KMS-11 (cell line): ENCODE measurements around the gene B4GALT1.
A peak's percentile ranks its signal among the peaks of the same experiment; 100 is the strongest.

Experiments
- H2AFZ ChIP-seq: fragments of 200-600 bp; sonication (generic); 2 replicates; pipeline ENCODE4 v1.6.1; 2016; ENCODE audit warnings: antibody characterized with exemption, mixed run types, low read depth
- H3K27ac ChIP-seq: fragments of 200-600 bp; sonication (generic); 2 replicates; pipeline ENCODE4 v1.6.1; 2016; ENCODE audit warnings: mild to moderate bottlenecking, mixed run types
- H3K27me3 ChIP-seq: fragments of 200-600 bp; sonication (generic); 2 replicates; pipeline ENCODE4 v1.6.1; 2017; ENCODE audit warnings: mild to moderate bottlenecking, low read depth, mixed run types, moderate library complexity; ENCODE audit not compliant: insufficient read depth
- H3K36me3 ChIP-seq: fragments of 200-600 bp; sonication (generic); 2 replicates; pipeline ENCODE4 v1.6.1; 2017; ENCODE audit warnings: mild to moderate bottlenecking, mixed run types; ENCODE audit not compliant: insufficient read depth
- H3K4me1 ChIP-seq: fragments of 200-600 bp; sonication (generic); 2 replicates; pipeline ENCODE4 v1.6.1; 2016; ENCODE audit warnings: mild to moderate bottlenecking, low read depth, mixed run types; ENCODE audit not compliant: poor library complexity, severe bottlenecking
- H3K4me2 ChIP-seq: fragments of 200-600 bp; sonication (generic); 2 replicates; pipeline ENCODE4 v1.7.0; 2016; ENCODE audit warnings: mild to moderate bottlenecking, mixed run types
- H3K4me3 ChIP-seq: fragments of 200-600 bp; sonication (generic); IDR thresholded peaks from 2 replicates; pipeline ENCODE4 v1.6.1; 2017; ENCODE audit warnings: low read depth, low read length, mixed read lengths; ENCODE audit not compliant: insufficient read depth
- H3K79me2 ChIP-seq: fragments of 200-600 bp; sonication (generic); 2 replicates; pipeline ENCODE4 v1.6.1; 2016; ENCODE audit warnings: low read depth, mixed run types; ENCODE audit not compliant: insufficient read depth
- H3K9ac ChIP-seq: fragments of 200-600 bp; sonication (generic); 2 replicates; pipeline ENCODE4 v1.6.1; 2016; ENCODE audit warnings: mild to moderate bottlenecking, mixed run types
- H4K20me1 ChIP-seq: fragments of 200-600 bp; sonication (generic); 2 replicates; pipeline ENCODE4 v1.6.1; 2016; ENCODE audit warnings: mild to moderate bottlenecking, mixed run types; ENCODE audit not compliant: insufficient read depth
- TF ChIP-seq, protein P1 (sequence below): fragments of 200-600 bp; sonication (generic); conservative IDR thresholded peaks from 2 replicates; pipeline ENCODE4 v1.6.1; 2017; ENCODE audit warnings: low read depth, mild to moderate bottlenecking, antibody characterized with exemption, low read length, moderate library complexity, mixed read lengths

B4GALT1 gene

DNA sequence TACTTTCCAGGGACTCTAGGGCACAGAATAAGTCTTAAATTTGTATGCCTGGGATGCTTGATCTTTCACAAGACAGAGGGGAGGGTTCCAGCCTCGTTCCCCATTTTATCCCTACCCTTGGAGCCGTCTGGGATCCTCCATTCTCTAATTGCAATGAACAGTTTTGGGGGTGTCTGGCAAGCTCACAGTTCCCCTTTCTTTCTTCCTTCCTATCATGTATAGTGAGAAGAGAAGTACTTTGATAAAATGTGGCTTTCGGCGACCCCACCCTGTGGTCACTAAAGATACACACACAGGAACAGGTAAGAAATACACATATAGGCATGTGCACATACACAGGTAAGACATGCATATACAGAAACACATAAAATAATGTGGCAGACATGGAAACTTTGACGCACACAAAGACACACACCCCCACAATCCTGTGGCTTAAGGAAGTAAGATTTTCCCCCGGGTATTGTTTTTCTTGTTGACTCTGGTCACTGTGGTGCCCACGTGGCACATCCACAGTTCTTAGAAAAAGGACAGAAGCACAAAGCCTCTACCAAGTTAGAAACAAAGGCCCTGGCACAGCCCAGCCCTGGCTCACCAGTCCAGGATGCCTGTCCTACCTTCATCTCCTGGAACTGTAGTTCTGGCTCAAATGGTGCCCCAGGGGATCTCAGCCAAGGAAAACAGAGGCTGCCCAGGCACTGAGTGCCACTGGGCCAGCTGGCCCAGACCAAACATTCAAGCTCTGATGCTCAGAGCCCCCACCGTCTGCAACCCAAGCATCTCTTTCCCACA lies 84.4 kb downstream of the B4GALT1 start:
- H3K27ac ChIP-seq = no peak overlapping the region
- H2AFZ ChIP-seq = no peak overlapping the region
- no peaks in the 10 kb centered on the region for H3K27me3 ChIP-seq
- no peaks in the 10 kb centered on the region for H4K20me1 ChIP-seq
- no peaks in the 10 kb centered on the region for H3K79me2 ChIP-seq
- H3K36me3 ChIP-seq = no peaks in the 10 kb centered on the region
- no peak overlapping the region for H3K9ac ChIP-seq
- no peak overlapping the region for H3K4me2 ChIP-seq
- peaks cover 14% of the 10 kb centered on the region for H3K4me1 ChIP-seq
- no peak overlapping the region for H3K4me3 ChIP-seq
- TF ChIP-seq, protein P1, sequence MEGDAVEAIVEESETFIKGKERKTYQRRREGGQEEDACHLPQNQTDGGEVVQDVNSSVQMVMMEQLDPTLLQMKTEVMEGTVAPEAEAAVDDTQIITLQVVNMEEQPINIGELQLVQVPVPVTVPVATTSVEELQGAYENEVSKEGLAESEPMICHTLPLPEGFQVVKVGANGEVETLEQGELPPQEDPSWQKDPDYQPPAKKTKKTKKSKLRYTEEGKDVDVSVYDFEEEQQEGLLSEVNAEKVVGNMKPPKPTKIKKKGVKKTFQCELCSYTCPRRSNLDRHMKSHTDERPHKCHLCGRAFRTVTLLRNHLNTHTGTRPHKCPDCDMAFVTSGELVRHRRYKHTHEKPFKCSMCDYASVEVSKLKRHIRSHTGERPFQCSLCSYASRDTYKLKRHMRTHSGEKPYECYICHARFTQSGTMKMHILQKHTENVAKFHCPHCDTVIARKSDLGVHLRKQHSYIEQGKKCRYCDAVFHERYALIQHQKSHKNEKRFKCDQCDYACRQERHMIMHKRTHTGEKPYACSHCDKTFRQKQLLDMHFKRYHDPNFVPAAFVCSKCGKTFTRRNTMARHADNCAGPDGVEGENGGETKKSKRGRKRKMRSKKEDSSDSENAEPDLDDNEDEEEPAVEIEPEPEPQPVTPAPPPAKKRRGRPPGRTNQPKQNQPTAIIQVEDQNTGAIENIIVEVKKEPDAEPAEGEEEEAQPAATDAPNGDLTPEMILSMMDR = no peak

DNA sequence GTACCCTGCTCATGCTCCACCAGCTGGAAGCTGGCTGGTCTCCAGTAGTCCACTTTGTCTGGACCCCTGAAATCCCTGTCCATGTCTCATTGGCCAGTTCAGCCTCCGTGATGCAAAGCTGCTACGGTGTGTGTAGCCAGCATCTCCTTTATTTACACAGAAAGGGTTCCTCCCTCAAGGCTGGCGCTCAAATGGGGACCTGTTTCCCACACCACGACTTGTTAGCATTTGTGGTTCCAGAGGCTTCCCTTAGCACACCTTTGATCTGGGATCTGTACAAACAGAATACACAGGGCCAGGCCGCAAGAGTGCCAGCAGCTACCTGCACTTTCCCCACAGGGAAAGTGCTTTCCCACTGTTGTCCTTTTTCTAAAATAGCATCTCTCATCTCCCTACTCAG lies 85.0 kb downstream of the B4GALT1 start:
- no peak overlapping the region for H3K4me2 ChIP-seq
- H3K79me2 ChIP-seq = no peaks in the 10 kb centered on the region
- H4K20me1 ChIP-seq = no peaks in the 10 kb centered on the region
- TF ChIP-seq, protein P1 = no peak
- no peak overlapping the region for H3K27ac ChIP-seq
- H3K4me1 ChIP-seq = peaks cover 14% of the 10 kb centered on the region
- no peak overlapping the region for H2AFZ ChIP-seq
- no peaks in the 10 kb centered on the region for H3K27me3 ChIP-seq
- H3K9ac ChIP-seq = no peak overlapping the region
- no peaks in the 10 kb centered on the region for H3K36me3 ChIP-seq
- no peak overlapping the region for H3K4me3 ChIP-seq

GRCh38 chr9:33081128-33081851 lies 85.8 kb downstream of the B4GALT1 start:
- H2AFZ ChIP-seq = peak overlapping the region; percentile 72

DNA sequence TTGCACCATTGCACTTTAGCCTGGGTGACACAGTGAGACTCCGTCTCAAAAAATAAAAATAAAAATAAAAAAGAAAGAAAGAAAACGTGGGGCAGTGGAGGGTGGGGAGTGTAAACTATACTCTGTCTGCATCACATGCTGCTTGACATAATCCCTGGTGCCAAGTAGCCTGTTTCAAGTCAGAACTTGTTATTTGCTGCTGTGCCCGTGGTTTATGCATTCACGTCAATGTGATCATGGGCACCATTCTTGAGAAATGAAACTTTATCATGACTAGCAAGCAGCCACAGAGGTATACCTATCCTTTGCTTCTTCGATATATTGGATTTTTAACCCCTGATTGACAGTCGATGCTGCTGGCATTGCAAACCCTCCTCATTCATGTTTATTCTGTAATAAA lies 86.6 kb downstream of the B4GALT1 start:
- Histone ChIP-seq H3K4me3 (no peak overlapping the region), H3K27ac (no peak overlapping the region), H4K20me1 (no peaks in the 10 kb centered on the region), H2AFZ (peak overlapping the region; percentile 72), H3K4me1 (peaks cover 18% of the 10 kb centered on the region), H3K36me3 (no peaks in the 10 kb centered on the region), H3K79me2 (peaks cover 9% of the 10 kb centered on the region), H3K4me2 (peak overlapping the region; percentile 55; the same call in 1 of the 2 replicates), H3K27me3 (no peaks in the 10 kb centered on the region), H3K9ac (no peak overlapping the region)
- TF ChIP-seq, protein P1 = no peak

More at GRCh38 chr9:33081128-33081851, 85.8 kb downstream of the B4GALT1 start:
- H3K4me1 ChIP-seq = peaks cover 14% of the 10 kb centered on the region
- no peak overlapping the region for H3K27ac ChIP-seq
- no peaks in the 10 kb centered on the region for H4K20me1 ChIP-seq
- no peaks in the 10 kb centered on the region for H3K27me3 ChIP-seq
- H3K79me2 ChIP-seq = peaks cover 1% of the 10 kb centered on the region; the same call in 1 of the 2 replicates
- no peak overlapping the region for H3K4me3 ChIP-seq
- H3K9ac ChIP-seq = peak overlapping the region; percentile 7; the same call in 1 of the 2 replicates
- TF ChIP-seq, protein P1 = peak; percentile 84
- H3K4me2 ChIP-seq = peak overlapping the region; percentile 55
- H3K36me3 ChIP-seq = no peaks in the 10 kb centered on the region
